GM18508 (cell line): ENCODE measurements around the gene RALA.

ENCODE experiments used
- ATAC-seq: cut with Tn5 transposase; IDR thresholded peaks from one replicate; pipeline ENCODE4 v1.9.1; 2021; ENCODE audit warnings: moderate number of reproducible peaks; ENCODE audit not compliant: insufficient read depth, unreplicated experiment

Gene RALA

DNA sequence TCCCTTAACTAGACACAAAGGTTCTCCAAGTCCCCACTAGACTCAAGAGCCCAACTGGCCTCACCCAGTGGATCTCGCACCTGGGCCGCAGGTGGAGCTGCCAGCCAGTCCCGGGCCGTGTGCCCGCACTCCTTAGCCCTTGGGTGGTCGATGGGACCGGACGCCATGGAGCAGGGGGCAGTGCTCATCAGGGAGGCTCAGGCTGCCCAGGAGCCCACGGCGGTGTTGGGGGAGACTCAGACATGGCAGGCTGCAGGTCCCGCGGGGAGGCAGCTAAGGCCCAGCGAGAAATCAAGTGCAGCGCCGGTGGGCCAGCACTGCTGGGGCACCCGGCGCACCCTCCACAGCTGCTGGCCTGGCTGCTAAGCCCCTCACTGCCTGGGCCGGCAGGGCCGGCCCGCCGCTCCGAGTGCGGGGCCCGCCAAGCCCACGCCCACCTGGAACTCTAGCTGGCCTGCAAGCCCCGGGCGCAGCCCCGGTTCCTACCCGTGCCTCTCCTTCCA lies 130.5 kb downstream of the RALA start:
- no peak for ATAC-seq

DNA sequence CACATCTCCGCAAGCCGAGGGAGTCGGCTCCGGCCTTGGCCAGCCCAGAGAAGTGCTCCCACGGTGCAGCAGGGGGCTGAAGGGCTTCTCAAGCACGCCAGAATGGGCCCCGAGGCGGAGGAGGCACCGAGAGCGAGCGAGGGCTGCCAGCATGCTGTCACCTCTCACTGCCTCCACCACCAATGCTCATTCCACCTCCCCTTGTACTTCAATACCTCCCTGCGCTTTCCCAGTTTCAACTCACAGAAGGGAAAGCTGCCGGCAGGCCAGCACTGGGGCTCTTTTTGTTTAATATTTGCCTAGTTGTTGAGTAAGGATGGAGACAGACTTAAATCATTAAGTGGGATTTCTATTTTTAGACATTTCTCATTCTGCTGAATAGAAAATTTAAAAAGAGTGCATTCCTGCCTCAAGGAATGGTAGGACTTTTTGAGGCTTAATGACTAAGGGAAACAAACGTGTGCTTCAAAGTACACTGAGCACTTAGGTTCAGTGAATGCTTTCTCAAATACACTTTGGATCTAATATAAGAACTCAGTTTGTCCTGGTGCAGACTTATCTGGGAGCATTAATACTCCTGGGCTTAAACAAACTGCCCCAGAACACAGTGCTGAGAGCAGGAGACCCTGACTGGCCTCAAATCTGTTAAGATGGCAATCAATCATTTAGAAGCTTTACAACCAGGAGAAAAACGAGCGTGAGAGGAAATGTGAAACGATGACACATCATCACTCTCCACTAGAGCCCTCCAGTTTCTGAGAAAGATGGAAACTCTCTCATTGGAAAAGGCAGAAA lies 131.2 kb downstream of the RALA start:
- no peak for ATAC-seq

DNA sequence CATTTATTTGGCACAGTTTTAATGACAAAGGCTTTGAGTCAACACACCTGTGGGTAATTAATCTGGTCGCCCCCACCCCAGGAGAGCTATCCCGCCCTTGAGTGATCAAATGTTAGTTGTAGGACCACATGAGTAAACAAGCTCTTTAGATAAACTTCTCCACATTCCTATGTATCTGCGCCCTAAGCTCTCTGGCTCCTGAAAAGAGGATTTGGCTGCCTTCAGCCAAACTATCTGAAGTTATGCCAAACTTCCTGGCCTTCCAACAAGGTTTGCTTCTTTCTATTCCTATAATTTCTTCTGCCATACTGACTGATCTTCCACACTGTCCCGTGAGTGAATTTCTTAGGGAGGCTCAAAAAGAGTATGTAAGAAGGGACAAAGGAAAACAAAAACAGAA lies 134.2 kb downstream of the RALA start:
- no peak for ATAC-seq
